Measurements from ENCODE around the gene DGKE.
A peak's percentile ranks its signal among the peaks of the same experiment; 100 is the strongest.

Gene DGKE

DNA sequence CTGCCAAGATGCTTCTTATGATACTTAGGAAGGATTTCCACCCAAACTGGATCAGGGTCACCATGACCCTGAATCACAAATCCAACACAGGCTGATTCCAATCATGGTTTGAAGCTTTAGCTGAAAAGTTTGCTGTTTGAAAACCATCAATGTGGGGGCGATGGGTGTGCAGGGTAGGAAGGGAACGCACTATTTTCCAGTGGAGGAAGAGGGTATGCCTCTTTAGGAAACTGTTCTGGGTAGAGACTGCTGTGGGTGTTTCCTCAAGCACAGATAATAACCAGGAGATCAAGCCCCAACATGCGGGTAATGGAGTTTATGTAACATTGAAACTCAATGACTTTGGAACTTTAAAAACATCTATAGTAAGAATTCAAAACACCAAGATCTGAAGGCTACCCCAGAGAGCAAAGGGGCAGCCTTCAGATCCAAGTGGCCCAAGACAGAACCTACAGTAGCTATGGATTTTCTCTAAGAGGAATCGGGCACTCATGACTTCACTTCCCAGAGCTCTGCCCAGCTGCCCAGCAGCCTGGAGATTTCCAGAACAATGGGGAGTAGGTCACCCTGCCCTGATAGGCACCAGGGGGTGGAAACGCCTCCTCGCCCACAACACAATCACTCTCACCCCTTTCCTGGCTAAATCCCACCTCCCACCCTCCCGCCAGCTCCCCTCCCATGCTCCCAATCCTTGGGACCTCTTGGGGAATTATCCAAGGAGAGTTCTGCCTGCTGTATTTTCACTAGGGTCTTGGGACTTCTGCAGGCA is 57.1 kb downstream of the DGKE start:
- DNase-seq (ENCODE audit: low read depth in 2 of 2), result no peak

DNA sequence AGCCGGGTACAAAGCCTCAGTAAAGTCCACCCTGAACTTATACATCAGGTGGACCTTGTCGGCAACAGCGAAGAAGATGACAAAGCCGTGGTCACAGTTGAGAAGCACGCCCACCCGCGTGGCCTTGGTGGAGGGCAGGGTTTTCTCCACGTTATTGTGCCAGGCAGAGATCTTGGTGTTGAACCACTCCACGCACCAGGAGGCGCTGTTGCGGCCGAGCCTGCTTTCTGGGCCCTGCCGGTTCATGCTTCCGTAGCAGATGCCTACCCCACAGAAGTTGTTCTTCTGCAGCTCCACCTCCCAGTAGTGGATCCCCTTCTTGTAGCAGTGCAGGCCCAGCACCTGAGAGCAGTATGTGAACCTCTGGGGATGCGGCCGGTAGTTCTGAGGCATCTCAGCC is 57.8 kb downstream of the DGKE start:
- DNase-seq (ENCODE audit: low read depth in 2 of 2), result peak in 1 of 2 donors; percentile 51

DNA sequence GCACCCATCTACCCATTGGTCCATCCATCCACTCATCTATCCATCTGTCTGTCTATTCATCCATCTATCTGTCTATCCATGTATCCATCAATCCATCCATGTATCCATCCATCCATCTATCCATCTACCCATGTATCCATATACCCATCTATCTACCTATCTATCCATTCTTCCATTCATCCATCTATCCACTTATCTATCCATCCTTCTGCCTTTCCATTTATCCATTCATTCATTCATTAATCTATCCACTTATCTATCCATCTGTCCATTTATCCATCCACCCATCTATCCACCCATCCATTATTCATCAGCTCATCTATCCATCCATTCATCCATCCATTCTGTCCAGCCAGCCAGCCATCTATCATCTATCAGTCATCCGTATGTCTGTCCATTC is 58.4 kb downstream of the DGKE start:
- DNase-seq (ENCODE audit: low read depth in 2 of 2), result no peak

DNA sequence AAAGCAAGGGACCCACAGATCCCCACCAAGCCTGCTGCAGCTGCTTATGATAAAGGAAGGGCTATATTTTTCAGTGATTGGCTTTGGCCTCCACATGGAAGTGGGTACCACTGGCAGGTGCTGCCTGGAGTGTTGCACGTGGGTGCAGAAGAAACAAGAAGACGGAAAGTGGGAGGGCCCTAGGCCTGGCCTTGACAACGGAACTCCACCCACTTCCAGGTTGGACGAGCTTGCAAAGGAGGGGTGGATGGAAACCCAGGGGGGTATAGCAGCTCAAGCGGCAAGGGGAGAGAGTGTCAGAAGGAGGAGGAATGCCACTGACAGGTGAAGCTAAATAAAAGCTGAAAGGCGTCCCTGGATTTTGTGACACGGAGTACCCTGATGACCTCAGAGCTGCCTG is 59.6 kb downstream of the DGKE start:
- DNase-seq (ENCODE audit: low read depth in 2 of 2), result no peak

DNA sequence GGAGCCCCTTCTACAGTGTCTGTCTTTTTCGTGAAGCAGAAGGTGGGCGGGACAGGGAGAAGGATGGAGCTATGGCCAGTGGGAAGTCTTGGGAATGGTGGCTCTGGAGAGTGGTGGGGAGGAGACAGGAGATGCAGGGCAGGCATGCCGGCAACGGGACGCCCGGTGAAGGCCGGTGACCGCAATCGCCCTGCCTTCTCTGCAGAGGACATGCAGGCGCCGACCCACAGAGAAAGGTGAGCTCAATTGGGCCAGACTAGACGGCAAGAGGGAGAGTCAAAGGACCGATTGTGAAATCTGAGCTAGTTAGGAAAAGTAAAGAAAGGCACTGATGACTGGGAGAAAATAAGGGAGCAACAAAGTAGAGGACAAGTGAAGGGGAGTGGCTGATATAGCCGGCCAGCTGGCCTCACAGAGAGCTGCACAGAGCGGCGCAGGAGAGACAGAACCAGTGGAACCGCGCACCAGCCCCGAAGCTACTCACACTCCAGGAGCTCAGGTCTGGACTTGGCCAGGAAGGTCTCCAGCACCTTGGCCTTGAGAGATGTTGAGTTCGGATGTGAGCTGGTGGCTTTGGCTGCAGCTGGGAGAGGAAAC is 61.0 kb downstream of the DGKE start:
- DNase-seq (ENCODE audit: low read depth in 2 of 2), result no peak

DNA sequence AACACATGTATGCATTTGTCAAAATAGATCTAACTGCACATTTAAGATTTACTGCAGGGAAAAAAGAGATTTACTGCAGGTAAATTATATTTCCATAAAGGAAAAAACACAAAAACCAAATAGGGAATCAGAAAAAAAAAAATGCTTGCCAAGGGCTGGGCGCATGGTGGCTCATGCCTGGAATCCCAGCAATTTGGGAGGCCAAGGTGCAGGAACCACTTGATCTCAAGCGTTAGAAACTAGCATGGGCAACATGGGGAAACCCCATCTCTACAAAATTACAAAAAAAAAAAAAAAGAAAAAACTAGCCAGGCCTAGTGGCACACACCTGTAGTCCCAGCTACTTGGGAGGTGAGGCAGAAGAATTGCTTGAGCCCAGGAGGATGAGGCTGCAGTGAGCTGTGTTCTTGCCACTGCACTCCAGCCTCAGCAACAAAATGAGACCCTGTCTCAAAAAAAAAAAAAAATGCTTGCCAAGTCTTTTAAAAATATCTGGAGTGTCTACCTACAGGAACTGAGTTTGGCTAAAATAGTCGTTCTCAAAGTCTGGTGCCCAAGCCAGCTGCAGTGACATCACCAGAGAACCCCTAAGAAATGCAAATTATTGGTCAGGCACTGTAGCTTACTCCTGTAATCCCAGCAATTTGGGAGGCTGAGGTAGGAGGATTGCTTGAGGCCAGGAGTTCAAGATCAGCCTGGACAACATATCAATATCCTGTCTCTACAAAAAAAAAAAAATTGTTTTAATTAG is 62.4 kb downstream of the DGKE start:
- no peak for DNase-seq (ENCODE audit: low read depth in 2 of 2)

DNA sequence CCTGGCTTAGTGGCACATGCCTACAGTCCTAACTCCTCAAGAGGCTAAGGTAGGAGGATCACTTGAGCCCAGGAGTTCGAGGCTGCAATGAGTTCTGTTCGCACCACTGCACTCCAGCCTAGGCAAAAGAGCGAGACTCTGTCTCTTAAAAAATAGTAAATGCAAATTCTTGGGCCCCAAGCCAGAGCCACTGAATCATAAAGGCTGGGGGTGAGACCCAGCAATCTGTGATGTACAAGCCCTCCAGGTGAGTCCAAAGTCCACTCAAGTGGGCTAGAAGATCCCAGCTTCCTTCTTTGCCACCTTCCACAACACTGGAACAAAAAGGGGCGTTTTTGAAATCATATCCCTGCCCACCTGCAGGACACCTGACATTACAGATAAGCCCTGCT is 63.0 kb downstream of the DGKE start:
- no peak for DNase-seq (ENCODE audit: low read depth in 2 of 2)

DNA sequence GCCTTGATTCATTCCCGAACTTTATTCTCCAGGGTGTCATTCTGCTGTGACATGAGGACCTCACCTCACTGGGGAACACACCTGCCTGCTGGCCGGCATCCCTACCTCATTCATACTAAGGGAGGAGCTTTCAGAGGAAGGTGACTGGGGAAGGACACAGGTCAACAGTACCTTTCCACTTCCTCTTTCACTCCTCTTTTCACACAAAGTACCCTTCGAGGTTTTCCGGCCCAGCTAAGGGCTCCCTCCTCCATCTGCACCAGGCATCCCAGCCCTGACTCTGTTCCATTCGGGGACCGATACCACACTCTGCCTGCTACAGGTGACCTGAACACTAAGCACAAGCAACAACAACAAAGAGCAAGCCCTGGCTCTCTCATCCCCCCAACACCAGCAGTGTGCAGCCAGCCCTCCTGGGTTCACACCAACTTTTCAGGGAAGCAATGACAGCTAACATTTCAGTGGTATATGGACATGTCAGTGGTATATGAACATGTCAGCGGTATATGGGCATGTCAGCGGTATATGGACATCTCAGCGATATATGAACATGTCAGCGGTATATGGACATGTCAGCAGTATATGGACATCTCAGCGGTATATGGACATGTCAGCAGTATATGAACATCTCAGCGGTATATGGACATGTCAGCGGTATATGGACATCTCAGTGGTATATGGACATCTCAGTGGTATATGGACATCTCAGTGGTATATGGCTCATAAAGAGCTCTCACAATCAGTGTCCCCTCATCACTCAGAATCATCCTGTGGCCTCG is 63.9 kb downstream of the DGKE start:
- DNase-seq (ENCODE audit: low read depth in 2 of 2), result no peak

DNA sequence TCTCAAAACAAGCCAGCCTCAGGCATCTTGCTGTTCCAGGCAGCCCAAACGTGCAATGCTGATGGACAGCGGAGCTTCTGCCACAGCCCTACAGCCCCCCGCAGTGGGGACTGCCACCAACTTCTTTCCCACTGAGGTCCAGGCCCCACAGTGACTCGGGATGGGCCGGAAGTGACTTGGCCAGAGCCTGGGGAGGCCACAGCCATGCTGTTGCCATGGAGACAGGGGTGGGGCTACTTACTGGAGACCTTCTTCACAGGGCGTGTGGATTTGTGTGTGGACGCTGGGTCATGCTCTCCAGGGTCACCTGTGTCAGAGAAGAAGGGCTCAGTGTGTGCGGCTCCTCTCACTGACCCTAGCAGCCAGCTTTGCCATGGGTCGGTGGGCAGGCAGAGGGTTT is 64.9 kb downstream of the DGKE start:
- DNase-seq (ENCODE audit: low read depth in 2 of 2), result no peak

DNA sequence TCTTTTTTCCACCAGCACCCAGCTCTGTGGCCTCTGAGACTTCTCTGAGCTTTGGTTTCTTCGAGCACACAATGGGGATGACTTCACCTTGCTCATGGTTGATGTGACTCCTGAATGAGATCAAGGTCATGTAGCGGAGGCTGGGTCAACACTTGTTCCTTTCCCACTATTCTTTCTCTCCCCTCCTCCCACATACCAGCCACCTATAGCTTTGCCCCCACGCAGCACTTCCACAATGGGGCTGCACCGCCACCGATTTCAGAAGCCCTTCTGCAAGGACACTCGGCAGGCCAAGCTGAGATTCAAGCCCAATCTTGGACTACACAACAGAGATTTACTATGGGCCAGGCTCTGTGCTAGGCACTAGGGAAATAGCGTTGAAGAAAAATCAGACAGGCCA is 65.5 kb downstream of the DGKE start:
- DNase-seq (ENCODE audit: low read depth in 2 of 2), result no peak

DNA sequence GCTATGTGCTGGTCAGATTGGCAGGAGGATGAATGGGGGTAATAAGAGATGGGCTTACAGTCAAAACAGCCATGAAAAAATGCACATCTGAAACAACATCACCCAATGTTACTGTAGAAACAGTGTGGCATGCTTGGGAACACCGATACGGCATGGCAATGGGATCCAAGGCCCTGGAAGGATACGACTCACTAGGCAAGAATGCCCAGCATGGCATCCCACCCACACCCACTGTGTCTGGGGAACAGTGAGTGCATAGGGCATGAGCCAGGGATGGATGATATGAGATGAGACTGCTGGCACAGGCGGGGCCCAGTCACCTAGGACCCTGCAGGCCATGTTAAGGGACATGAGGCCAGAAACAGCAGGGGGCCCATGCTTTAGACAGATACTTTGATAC is 68.4 kb downstream of the DGKE start:
- no peak for DNase-seq (ENCODE audit: low read depth in 2 of 2)

DNA sequence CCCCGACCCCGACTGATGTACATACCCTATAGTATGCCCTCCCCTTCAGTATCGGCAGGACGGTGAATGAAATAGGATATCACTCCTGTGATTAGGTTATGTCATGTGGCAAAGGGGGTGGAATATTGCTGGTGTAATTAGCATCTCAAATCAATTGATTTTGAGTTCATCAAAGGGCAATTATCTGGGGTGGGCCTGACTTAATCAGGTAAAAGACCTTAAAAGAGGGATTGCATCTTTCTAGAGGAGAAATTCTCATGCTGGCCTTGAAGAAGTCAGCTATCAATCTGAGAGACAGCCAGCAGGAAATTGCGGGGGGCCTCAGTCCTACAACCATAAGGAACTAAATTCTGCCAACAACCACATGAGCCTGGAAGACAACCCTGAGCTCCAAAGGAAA is 69.6 kb downstream of the DGKE start:
- DNase-seq (ENCODE audit: low read depth in 2 of 2), result no peak

DNA sequence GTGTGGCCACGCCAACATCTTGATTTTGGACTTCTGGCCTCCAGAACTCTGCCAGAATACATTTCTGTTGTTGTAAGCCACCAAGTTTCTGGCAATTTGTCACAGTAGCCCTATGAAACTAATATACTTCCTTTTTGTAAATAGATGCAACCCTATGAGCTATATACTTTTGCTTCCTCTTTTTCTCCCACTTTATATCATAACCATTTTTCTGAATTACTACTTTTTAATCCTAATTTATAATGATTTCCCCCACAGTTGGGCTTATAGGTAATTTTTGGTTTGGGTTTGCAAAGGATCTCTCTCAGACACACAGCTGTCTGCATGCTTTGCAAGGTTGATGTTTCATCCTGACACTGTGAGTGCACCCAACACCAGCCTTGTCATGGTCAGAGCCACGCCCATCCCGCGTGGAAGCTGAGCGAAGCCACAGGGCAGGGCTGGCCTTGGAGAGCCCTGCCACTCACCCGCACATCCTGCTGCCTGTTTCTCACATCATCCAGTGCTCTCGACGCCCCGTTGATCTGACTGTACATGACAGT is 74.1 kb downstream of the DGKE start:
- DNase-seq (ENCODE audit: low read depth in 2 of 2), result no peak

DNA sequence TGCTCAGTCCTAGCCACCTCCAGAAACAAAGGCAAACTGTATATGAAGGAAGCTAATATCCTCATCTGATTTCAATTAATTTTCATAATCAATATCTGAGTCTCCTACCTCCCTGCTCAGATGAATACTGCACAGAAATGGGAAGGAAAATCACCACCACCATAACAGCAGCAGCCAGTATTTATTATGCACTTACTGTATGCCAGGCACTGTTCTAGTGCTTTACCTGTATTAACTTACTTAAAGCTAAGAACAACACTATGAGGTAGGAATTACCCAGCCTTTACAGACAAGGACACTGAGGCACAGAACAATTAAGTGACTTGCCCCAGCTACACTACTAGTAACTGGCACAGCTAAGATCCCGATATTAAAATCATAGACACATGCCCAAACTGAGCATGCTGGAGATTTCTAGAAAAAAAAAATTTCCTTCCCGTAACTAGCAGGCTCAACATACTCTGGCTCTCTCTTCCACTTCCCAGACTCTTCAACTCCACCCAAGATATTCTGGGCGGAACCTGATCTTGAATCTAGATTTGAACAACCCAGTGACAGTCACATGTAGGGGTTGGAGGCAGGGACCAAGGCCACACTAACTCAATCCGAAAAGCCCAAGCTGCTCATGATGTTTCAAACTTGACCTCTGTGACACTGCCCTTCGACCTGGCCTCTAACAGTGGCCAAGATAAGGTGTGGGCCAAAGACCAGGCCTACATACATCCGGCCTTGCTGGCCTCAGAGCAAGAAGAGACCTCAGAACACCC is 76.0 kb downstream of the DGKE start:
- DNase-seq (ENCODE audit: low read depth in 2 of 2), result no peak

DNA sequence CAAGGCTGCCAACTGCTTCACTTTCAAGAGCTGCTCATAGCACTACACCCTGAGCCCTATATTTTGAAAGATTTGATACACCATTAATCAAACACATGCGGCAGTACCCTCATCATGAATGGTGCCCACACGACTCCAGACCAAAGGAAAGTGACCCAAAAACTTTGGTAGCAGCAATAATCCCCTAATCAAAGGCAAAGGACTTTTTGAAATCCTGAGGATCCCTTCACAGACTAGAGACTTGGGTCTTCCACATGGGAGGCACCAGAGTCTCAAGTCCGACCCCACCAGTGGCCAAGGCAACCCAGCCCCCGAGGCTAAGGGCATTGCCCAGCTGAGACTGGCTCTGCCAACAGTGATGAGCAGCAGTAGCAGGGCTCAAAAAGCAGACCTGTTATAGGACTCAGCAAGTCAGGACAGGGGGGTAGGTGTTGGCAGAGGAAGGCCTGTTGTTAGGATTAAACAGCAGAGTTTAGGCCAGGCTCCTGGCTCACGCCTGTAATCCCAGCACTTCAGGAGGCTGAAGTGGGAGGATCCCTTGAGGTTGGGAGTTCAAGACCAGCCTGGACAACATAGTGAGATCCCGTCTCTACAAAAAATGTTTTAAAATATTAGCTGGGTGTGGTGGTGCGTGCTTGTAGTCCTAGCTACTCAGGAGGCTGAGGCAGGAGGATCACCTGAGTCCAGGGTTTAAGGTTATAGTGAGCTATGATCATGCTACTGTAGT is 76.7 kb downstream of the DGKE start:
- no peak for DNase-seq (ENCODE audit: low read depth in 2 of 2)

DNA sequence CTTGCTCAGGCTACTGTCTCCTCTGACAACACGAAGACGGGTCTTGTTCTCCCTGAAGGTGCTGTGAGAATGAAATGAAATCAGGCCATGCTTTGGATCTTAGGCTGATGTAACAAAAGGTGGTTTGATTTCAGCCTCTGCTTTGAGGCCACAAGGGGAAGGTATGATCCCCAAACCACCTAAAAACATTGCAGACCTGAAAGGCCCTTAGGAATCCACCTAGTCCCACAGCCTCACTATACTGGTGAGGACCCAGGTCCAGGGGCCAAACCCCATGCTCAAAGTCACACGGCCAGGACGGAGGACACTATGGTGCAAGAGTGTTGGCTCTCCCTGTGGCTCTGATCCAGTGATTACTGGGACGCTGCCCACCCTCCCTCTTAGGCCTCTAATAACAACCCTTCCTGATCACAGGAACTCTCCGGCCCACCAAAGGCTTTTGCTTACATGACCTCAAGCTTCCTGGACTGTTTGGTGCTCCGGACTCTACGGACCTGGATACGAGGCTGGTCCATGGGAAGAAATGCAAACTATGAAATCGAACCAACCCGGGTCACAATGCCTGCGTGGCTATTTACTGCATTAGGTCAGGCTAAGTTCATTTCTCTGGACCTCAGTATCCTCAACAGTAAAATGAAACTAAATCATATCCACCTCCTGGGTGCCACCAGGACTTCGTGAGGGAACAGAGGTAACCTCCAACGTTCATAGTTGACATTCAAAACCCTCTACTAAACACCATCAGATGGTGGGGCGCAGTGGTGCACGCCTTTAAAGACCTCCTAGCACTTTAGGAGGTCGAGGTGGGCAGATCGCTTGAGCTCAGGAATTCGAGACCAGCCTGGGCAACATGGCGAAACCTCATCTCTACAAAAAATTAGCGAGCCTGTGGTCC is 78.4 kb downstream of the DGKE start:
- DNase-seq (ENCODE audit: low read depth in 2 of 2), result no peak

DNA sequence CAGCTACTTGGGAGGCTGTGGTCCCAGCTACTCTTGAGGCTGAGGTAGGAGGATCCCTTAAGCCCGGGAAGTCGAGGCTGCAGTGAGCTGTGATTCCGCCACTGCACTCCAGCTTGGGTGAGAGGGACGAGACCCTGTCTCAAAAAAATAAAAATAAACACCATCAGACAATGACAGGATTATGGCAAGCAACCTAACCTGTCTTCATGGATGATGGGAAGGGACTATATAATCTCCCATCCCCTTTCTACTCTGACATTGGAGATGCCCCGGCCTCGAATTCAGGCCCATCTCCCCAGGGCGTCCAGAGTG is 79.0 kb downstream of the DGKE start:
- DNase-seq (ENCODE audit: low read depth in 2 of 2), result no peak

DNA sequence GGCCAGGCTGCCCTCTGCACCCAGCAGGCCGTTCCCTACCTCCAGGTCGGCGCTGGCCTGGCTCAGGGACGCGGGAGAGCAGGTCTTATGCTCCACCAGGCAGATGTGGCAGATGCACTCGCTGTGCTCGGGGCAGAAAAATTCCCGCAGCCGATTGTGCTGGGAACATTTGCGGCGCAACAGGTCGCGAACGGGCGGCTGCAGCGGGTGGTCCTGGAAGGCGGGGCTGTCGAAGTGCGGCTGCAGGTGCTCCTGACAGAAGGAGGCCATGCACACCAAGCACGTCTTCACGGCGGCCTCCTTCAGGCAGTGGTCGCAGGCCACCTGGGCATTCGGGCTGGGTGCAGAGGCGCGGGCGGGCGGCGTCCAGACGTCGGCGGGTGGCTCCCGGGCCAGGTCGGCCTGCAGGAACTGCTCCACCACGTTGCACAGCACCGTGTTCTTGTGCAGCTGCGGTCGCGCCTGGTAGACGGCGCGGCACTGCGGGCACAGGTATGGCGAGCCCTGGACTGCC is 79.5 kb downstream of the DGKE start:
- no peak for DNase-seq (ENCODE audit: low read depth in 2 of 2)

DNA sequence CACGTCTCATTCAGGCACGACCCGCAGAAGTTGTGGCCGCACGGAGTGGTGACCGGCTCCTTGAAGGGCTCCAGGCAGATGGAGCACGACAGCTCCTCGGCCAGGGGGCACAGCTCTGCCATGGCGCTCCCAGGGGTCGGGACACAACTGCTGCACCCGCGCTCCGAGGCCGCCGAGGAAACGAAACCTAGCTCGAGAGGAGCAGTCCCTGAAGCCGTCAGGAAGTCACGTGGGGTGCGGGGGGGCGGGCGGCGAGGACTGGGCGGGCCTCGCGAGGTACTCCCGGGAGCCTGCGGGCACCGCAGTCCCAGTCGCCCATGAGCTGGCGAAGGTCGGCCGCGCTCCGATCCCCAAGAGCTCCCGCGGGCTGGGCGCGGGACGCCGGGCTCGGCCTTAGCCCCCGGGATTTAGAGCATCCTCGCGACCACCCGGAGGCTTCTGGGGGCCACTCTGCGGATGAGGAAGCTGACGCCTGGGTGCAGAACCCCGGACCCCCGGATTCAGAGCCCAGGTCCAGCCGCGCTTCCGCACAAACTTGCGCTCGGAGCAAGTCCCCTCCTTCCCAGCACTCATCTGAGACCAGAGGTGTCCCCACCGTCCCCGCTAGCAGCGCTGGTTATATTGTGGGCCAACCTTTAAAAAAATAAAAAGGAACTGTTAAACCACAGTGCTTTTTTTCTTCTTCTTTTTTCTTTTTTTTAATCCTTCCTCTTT is 80.1 kb downstream of the DGKE start, which contains the start of gene TRIM25:
Gene TRIM25 (minus strand): TSS at position 183 of the 714 bp plus-strand sequence. CDS start 61 bp downstream, at position 122.
- peak; percentile 85 to 92 for DNase-seq (ENCODE audit: low read depth in 2 of 2)

Data from stimulated activated CD8-positive, alpha-beta memory T cell treated with anti-CD3 and anti-CD28 coated beads, Interleukin-2, amount 100 ng/mL, for 48 hours (primary cell).